ENCODE data around the gene TMEM266. TPM values are rescaled to one million over a fixed set of nuclear protein-coding genes. Genes with fewer than 3 reads are reported as not detected.

Gene TMEM266
- total RNA-seq, 5 donors from 2014 or later (not counting 1 experiment from before 2014, with no cell fraction given) = 0.16 TPM; not detected in 4

DNA sequence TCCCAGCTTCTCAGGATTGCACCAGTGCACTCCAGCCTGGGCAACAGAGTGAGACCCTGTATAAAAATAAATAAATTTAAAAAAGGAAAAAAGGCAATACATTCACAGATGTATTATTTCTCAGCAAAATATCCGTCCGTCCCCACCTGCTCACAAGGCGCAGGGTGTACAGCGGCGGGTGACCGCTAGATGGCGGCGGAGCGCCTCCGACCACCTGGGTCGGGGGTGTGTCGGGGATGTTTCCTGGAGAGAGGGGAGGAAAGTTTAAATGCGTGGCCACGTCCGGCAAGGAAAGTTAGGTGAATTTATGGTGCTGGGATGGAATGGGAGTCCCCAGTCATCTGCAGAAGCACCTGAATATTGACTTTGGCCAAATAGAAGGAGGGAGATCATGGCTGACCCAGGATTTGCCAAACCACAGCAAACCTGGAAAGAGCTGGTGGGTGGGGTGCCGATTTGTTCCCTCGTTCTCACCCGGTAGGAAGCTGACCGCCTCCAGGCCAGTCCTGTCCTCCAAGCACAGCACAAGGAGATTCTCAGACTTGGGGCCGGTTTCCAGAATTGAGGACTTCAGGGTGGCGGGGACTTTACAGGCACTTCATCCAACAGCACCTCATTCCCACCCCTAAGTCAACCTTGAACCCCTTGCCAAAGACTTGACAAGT lies 88.3 kb downstream of the TMEM266 start:
- ATAC-seq (replicated peaks in 1 of 4) = peak; percentile 68 to 83 (median 76)
- Mint-ChIP-seq H3K9me3 (no peaks in the 10 kb centered on the region), H3K4me3 (peak overlapping the region in 1 of 3 donors; percentile 25), H3K27ac (no peak overlapping the region), H3K27me3 (peaks cover 31 to 36% of the 10 kb centered on the region in 2 donors), H3K4me1 (peaks cover 9 to 13% (median 11%) of the 10 kb centered on the region in 3 donors), H3K36me3 (no peaks in the 10 kb centered on the region)
- DNase-seq = peak; percentile 8 to 69 (median 55)
- ChIA-PET CTCF (interaction anchor here (0.6 to 2.3 kb wide), 4 partner anchors 9 to 893 kb away, joined by 3 to 9 read pairs (median 5); no protein-coding TSS in a partner anchor), POLR2A (no interaction called here)
- peaks cover 0 to 3% of the 10 kb centered on the region in 2 donors for H3K36me3 ChIP-seq (ENCODE audit: control insufficient read depth in 2 of 2, extremely low read depth in 1 of 2, insufficient read depth in 1 of 2, low read length in 1 of 2)
- no peaks in the 10 kb centered on the region for H3K9me3 ChIP-seq
- peaks cover 0 to 39% of the 10 kb centered on the region in 2 experiments for H3K27me3 ChIP-seq (replicated peaks in 1 of 2; ENCODE audit: control insufficient read depth in 2 of 2, extremely low read depth in 1 of 2, insufficient read depth in 2 of 2, low read length in 1 of 2)
- peaks cover 0 to 19% of the 10 kb centered on the region in 2 experiments for H3K4me1 ChIP-seq (ENCODE audit: control insufficient read depth in 1 of 2, extremely low read depth in 1 of 2, insufficient read depth in 2 of 2, low read length in 2 of 2)
- H3K4me3 ChIP-seq (ENCODE audit: control insufficient read depth in 1 of 2, extremely low read depth in 1 of 2, low read length in 1 of 2) = no peak overlapping the region
- 0% methylated on average over 15 of the region's 21 CpGs for WGBS (ENCODE audit: insufficient coverage)
- no peak overlapping the region for H3K27ac ChIP-seq (ENCODE audit: low read length)

DNA sequence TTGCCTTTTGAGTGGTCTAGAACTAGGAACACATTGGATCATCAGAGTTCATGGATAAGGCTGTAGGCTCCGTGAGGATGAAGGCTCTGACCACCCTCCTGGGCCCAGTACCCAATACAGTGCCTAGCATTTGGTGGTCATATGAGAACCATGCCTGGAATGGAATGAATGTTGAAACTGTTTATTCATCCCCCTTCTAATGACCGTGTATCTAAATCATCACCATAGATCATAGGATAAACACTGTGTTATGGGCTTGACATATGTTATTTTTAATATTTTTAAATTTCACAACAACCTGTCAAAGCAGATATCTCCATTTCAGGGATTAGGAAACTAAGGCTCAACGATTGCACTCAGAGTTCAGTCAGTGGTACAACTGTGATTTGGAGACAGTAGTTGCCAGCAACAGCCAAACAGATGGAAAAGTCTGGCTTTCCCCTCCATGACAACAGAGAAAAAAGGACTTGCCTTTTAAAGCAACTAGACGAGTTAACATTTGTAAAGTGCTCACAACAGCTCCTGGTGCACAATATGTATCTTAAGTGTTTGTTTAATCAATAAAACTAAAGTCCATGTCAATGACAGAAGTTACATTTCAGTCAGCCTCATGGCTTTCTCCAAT lies 89.6 kb downstream of the TMEM266 start:
- H3K4me1 Mint-ChIP-seq = peaks cover 9 to 13% (median 11%) of the 10 kb centered on the region in 3 donors
- H3K4me3 Mint-ChIP-seq = no peak overlapping the region
- no peak for ATAC-seq (replicated peaks in 1 of 4)
- H3K27ac Mint-ChIP-seq = no peak overlapping the region
- POLR2A ChIA-PET = no interaction called here
- H3K36me3 Mint-ChIP-seq = no peaks in the 10 kb centered on the region
- CTCF ChIA-PET = interaction anchor here (0.5 to 2.3 kb wide), 4 partner anchors 10 to 220 kb away, joined by 3 to 9 read pairs (median 5); no protein-coding TSS in a partner anchor
- Histone ChIP-seq H3K4me3 (ENCODE audit: control insufficient read depth in 1 of 2, extremely low read depth in 1 of 2, low read length in 1 of 2) (no peak overlapping the region), H3K36me3 (ENCODE audit: control insufficient read depth in 2 of 2, extremely low read depth in 1 of 2, insufficient read depth in 1 of 2, low read length in 1 of 2) (peaks cover 0 to 2% of the 10 kb centered on the region in 2 donors), H3K27ac (ENCODE audit: low read length) (no peak overlapping the region), H3K4me1 (ENCODE audit: control insufficient read depth in 1 of 2, extremely low read depth in 1 of 2, insufficient read depth in 2 of 2, low read length in 2 of 2) (peaks cover 0 to 21% of the 10 kb centered on the region in 2 experiments), H3K27me3 (replicated peaks in 1 of 2; ENCODE audit: control insufficient read depth in 2 of 2, extremely low read depth in 1 of 2, insufficient read depth in 2 of 2, low read length in 1 of 2) (peaks cover 0 to 31% of the 10 kb centered on the region in 2 experiments), H3K9me3 (no peaks in the 10 kb centered on the region)
- no CpG with 5 or more reads among the region's 4 CpGs for WGBS (ENCODE audit: insufficient coverage)
- no peaks in the 10 kb centered on the region for H3K9me3 Mint-ChIP-seq
- no peak for DNase-seq
- peaks cover 22 to 28% of the 10 kb centered on the region in 2 donors for H3K27me3 Mint-ChIP-seq

DNA sequence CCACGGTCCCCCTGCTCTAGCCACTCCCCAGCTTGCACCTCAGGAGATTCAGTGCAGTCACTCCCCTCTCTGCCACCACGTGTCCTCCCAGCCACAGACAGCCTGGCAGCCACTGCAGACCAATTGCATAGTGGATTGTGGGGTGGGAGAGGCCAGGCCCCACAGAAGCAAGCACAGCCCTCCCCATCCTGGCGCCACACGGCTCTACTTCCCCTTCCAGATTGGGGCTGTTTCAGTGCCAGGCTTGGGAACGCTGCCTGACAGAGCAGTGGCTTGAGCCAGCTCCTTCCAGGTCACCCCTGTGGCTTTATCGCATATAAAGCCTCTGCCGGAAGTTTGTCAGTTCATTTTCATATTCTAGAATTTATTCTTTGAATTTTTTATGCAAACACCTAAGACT lies 90.7 kb downstream of the TMEM266 start:
- no peak overlapping the region for H3K4me3 ChIP-seq (ENCODE audit: control insufficient read depth in 1 of 2, extremely low read depth in 1 of 2, low read length in 1 of 2)
- Mint-ChIP-seq H3K4me1 (peaks cover 9 to 13% (median 11%) of the 10 kb centered on the region in 3 donors), H3K9me3 (no peaks in the 10 kb centered on the region), H3K27ac (no peak overlapping the region), H3K27me3 (peaks cover 12 to 17% of the 10 kb centered on the region in 2 donors), H3K4me3 (peak overlapping the region in 1 of 3 donors; percentile 21), H3K36me3 (no peaks in the 10 kb centered on the region)
- POLR2A ChIA-PET = no interaction called here
- 64% methylated on average over 4 of the region's 7 CpGs for WGBS (ENCODE audit: insufficient coverage)
- CTCF ChIA-PET = interaction anchor here in 1 of 2 donors (0.7 to 2.3 kb wide), 4 partner anchors 11 to 791 kb away, joined by 3 to 9 read pairs (median 3); no protein-coding TSS in a partner anchor
- no peak overlapping the region for H3K27ac ChIP-seq (ENCODE audit: low read length)
- ATAC-seq (replicated peaks in 1 of 4) (peak in 2 of 4 experiments; percentile 12 to 14), DNase-seq (peak in 4 of 35 experiments; percentile 4 to 16 (median 6))
- H3K4me1 ChIP-seq (ENCODE audit: control insufficient read depth in 1 of 2, extremely low read depth in 1 of 2, insufficient read depth in 2 of 2, low read length in 2 of 2) = peaks cover 0 to 21% of the 10 kb centered on the region in 2 experiments
- peaks cover 0 to 22% of the 10 kb centered on the region in 2 experiments for H3K27me3 ChIP-seq (replicated peaks in 1 of 2; ENCODE audit: control insufficient read depth in 2 of 2, extremely low read depth in 1 of 2, insufficient read depth in 2 of 2, low read length in 1 of 2)
- no peaks in the 10 kb centered on the region for H3K9me3 ChIP-seq
- no peaks in the 10 kb centered on the region for H3K36me3 ChIP-seq (ENCODE audit: control insufficient read depth in 2 of 2, extremely low read depth in 1 of 2, insufficient read depth in 1 of 2, low read length in 1 of 2)

DNA sequence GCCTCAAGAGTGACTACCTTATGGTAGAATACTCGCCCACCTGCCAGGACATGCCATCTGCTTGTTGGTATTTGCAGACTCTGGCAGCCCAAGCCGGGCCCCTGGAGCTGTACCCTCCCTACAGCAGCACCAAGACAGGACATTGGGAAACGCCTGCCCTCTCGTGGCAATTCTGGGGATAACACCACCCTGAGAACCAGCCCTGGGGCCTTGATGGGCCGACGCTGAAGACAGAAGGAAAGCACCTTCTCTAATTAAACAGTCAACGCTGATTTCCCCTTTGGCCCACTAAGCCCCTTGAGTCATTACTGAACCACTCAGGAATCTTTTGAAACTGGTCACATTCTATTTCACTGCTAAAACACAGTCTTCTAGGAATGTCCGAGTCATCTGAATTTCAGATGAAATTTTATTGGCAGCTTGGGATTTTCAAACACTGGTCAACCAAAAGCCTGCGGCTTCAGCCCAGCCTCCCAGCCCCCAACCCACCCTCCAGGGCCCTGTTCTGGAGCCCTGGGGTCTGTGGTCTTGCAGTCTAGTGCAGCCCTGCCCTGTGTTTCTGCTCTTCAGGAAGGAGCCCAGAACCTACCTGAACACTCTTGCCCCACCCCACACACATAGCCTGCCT lies 91.3 kb downstream of the TMEM266 start:
- peak overlapping the region in 1 of 3 donors; percentile 21 for H3K4me3 Mint-ChIP-seq
- H3K27ac Mint-ChIP-seq = no peak overlapping the region
- H3K4me1 Mint-ChIP-seq = peaks cover 9 to 13% (median 11%) of the 10 kb centered on the region in 3 donors
- H3K9me3 Mint-ChIP-seq = no peaks in the 10 kb centered on the region
- ChIA-PET POLR2A (no interaction called here), CTCF (interaction anchor here in 1 of 2 donors (0.9 to 1.1 kb wide), 2 partner anchors 14 to 94 kb away, joined by 3 read pairs; no protein-coding TSS in a partner anchor)
- H3K9me3 ChIP-seq = no peaks in the 10 kb centered on the region
- no peaks in the 10 kb centered on the region for H3K36me3 ChIP-seq (ENCODE audit: control insufficient read depth in 2 of 2, extremely low read depth in 1 of 2, insufficient read depth in 1 of 2, low read length in 1 of 2)
- H3K4me1 ChIP-seq (ENCODE audit: control insufficient read depth in 1 of 2, extremely low read depth in 1 of 2, insufficient read depth in 2 of 2, low read length in 2 of 2) = peaks cover 0 to 21% of the 10 kb centered on the region in 2 experiments
- peak; percentile 12 to 83 (median 62) for DNase-seq
- H3K36me3 Mint-ChIP-seq = no peaks in the 10 kb centered on the region
- H3K27me3 ChIP-seq (replicated peaks in 1 of 2; ENCODE audit: control insufficient read depth in 2 of 2, extremely low read depth in 1 of 2, insufficient read depth in 2 of 2, low read length in 1 of 2) = peaks cover 0 to 22% of the 10 kb centered on the region in 2 experiments
- H3K27me3 Mint-ChIP-seq = peaks cover 6 to 11% of the 10 kb centered on the region in 2 donors
- H3K27ac ChIP-seq (ENCODE audit: low read length) = no peak overlapping the region
- WGBS (ENCODE audit: insufficient coverage) = 20% methylated on average over 6 of the region's 9 CpGs
- H3K4me3 ChIP-seq (ENCODE audit: control insufficient read depth in 1 of 2, extremely low read depth in 1 of 2, low read length in 1 of 2) = peak overlapping the region in 1 of 2 donors; percentile 3
- peak; percentile 83 to 87 (median 86) for ATAC-seq (replicated peaks in 1 of 4)

DNA sequence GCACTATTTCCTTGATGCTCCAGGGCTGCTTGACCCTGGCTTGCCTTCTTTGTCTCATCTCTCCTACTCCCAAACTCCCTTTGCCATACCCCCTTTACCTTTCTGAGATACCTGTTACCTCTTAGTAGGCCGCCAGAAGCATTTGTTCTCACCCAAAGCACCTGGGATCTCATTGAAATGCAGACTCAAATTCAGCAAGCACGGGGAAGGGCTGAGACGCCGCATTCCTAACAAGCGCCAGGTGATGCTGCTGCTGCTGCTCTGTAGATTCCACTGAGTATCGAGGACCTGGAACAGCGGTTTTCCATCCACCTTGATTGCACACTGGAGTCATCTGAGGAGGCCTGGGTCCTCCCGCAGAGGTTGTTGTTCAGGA lies 91.8 kb downstream of the TMEM266 start:
- peaks cover 0 to 21% of the 10 kb centered on the region in 2 experiments for H3K27me3 ChIP-seq (replicated peaks in 1 of 2; ENCODE audit: control insufficient read depth in 2 of 2, extremely low read depth in 1 of 2, insufficient read depth in 2 of 2, low read length in 1 of 2)
- Mint-ChIP-seq H3K4me3 (no peak overlapping the region), H3K27me3 (peaks cover 4 to 6% of the 10 kb centered on the region in 2 donors), H3K9me3 (no peaks in the 10 kb centered on the region), H3K36me3 (no peaks in the 10 kb centered on the region), H3K4me1 (peaks cover 9 to 13% (median 11%) of the 10 kb centered on the region in 3 donors), H3K27ac (no peak overlapping the region)
- CTCF ChIA-PET = interaction anchor here (0.9 to 1.0 kb wide), 2 partner anchors 13 to 95 kb away, joined by 3 read pairs; no protein-coding TSS in a partner anchor
- no peaks in the 10 kb centered on the region for H3K9me3 ChIP-seq
- H3K4me1 ChIP-seq (ENCODE audit: control insufficient read depth in 1 of 2, extremely low read depth in 1 of 2, insufficient read depth in 2 of 2, low read length in 2 of 2) = peaks cover 0 to 21% of the 10 kb centered on the region in 2 experiments
- H3K4me3 ChIP-seq (ENCODE audit: control insufficient read depth in 1 of 2, extremely low read depth in 1 of 2, low read length in 1 of 2) = no peak overlapping the region
- ATAC-seq (replicated peaks in 1 of 4) (no peak), DNase-seq (no peak)
- POLR2A ChIA-PET = no interaction called here
- no peak overlapping the region for H3K27ac ChIP-seq (ENCODE audit: low read length)
- H3K36me3 ChIP-seq (ENCODE audit: control insufficient read depth in 2 of 2, extremely low read depth in 1 of 2, insufficient read depth in 1 of 2, low read length in 1 of 2) = no peaks in the 10 kb centered on the region
- 96% methylated on average over 7 of the region's 8 CpGs for WGBS (ENCODE audit: insufficient coverage)

DNA sequence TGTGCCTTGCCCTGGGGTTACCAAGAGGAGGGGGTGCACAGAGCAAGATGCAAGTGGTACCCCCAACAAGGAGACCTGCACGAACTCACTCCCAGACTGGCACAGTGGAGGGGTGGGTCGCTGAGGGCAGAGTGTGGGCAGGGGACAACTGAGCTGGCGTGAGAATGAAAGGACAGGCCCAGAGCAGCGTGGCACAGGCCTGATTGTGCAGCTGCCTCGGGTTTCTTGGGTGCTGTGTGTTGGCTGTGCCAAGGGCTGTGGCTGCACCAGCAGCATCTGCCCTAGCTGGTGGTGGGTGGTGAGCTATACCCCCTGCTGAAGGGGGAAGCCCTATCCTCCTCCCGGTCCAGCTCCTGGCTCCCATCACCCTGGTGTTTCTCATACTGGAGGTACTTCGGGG lies 92.4 kb downstream of the TMEM266 start:
- Mint-ChIP-seq H3K27ac (no peak overlapping the region), H3K4me3 (no peak overlapping the region), H3K9me3 (no peaks in the 10 kb centered on the region), H3K4me1 (peaks cover 9 to 13% (median 11%) of the 10 kb centered on the region in 3 donors), H3K27me3 (peaks cover 0 to 3% of the 10 kb centered on the region in 2 donors), H3K36me3 (no peaks in the 10 kb centered on the region)
- no peak for ATAC-seq (replicated peaks in 1 of 4)
- H3K4me1 ChIP-seq (ENCODE audit: control insufficient read depth in 1 of 2, extremely low read depth in 1 of 2, insufficient read depth in 2 of 2, low read length in 2 of 2) = peaks cover 0 to 21% of the 10 kb centered on the region in 2 experiments
- H3K27me3 ChIP-seq (replicated peaks in 1 of 2; ENCODE audit: control insufficient read depth in 2 of 2, extremely low read depth in 1 of 2, insufficient read depth in 2 of 2, low read length in 1 of 2) = peaks cover 0 to 15% of the 10 kb centered on the region in 2 experiments
- no peak overlapping the region for H3K27ac ChIP-seq (ENCODE audit: low read length)
- H3K4me3 ChIP-seq (ENCODE audit: control insufficient read depth in 1 of 2, extremely low read depth in 1 of 2, low read length in 1 of 2) = no peak overlapping the region
- no peaks in the 10 kb centered on the region for H3K9me3 ChIP-seq
- WGBS (ENCODE audit: insufficient coverage) = 72% methylated on average over 5 of the region's 7 CpGs
- H3K36me3 ChIP-seq (ENCODE audit: control insufficient read depth in 2 of 2, extremely low read depth in 1 of 2, insufficient read depth in 1 of 2, low read length in 1 of 2) = no peaks in the 10 kb centered on the region
- CTCF ChIA-PET = interaction anchor here (0.7 to 1.0 kb wide), 2 partner anchors 13 to 300 kb away, joined by 3 to 5 read pairs; no protein-coding TSS in a partner anchor
- DNase-seq = no peak
- POLR2A ChIA-PET = no interaction called here
